ENCODE results near the gene HCK.

HCK gene

DNA sequence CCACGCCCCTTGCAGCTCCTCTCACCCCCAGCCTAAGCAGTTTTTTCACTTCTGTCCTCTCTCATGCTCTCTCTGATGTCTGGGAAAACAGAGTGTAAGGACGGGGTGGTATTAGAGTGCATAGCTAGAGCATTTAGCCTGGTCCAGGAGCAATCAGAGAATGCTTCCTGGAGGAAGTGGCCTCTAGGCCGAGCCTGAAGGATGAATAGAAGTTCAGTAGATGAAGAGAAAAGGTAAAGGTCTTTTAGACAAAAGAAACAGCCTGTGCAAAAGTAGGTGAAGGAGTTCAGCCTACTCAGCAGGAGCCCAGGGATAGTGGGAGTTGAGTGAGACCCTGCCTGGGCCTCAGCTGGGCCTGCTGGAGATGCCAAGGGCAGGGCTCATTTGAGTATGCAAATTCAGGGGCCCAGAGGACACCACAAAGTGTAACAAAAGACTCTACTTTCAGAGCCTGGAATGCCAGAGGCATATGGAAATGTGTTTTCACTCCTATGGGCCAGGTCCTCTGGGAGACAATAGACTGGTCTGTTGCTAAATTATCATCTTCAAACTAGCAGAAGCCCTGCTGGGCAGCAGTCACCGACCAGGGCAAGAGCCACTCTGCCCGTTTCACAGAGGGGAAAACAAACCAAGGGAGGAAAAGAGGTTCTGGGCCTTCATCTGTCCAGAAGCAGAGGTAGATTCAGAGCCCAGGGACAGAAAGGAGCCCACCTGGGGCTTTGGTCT is 37.8 kb downstream of the HCK start:
- Histone ChIP-seq H3K36me3 (ENCODE audit: insufficient read depth, low read length) (no peaks in the 10 kb centered on the region), H3K27ac (ENCODE audit: low read length) (no peak overlapping the region), H3K4me2 (ENCODE audit: insufficient read depth, low read length) (no peak overlapping the region), H3K9ac (ENCODE audit: low read depth, low read length) (no peak overlapping the region), H2AFZ (ENCODE audit: low read depth, low read length) (no peak overlapping the region), H3K4me1 (ENCODE audit: insufficient read depth, low read length) (no peaks in the 10 kb centered on the region), H3K9me3 (ENCODE audit: insufficient read depth, low read length, severe bottlenecking) (no peaks in the 10 kb centered on the region), H4K20me1 (ENCODE audit: insufficient read depth, low read length) (no peaks in the 10 kb centered on the region; the same call in 1 of the 2 replicates), H3K79me2 (ENCODE audit: insufficient read depth, low read length) (no peaks in the 10 kb centered on the region), H3K4me3 (ENCODE audit: low read depth in 1 of 2, low read length in 2 of 2) (no peak overlapping the region), H3K27me3 (ENCODE audit: insufficient read depth, low read length, poor library complexity) (peaks cover 23% of the 10 kb centered on the region)
- no peak for TF ChIP-seq EZH2 (IDR thresholded peaks at IDR 0.05; ENCODE audit: borderline replicate concordance, low read depth, low read length, severe bottlenecking)
- TF ChIP-seq, protein P1, sequence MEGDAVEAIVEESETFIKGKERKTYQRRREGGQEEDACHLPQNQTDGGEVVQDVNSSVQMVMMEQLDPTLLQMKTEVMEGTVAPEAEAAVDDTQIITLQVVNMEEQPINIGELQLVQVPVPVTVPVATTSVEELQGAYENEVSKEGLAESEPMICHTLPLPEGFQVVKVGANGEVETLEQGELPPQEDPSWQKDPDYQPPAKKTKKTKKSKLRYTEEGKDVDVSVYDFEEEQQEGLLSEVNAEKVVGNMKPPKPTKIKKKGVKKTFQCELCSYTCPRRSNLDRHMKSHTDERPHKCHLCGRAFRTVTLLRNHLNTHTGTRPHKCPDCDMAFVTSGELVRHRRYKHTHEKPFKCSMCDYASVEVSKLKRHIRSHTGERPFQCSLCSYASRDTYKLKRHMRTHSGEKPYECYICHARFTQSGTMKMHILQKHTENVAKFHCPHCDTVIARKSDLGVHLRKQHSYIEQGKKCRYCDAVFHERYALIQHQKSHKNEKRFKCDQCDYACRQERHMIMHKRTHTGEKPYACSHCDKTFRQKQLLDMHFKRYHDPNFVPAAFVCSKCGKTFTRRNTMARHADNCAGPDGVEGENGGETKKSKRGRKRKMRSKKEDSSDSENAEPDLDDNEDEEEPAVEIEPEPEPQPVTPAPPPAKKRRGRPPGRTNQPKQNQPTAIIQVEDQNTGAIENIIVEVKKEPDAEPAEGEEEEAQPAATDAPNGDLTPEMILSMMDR (IDR thresholded peaks at IDR 0.05; ENCODE audit: borderline replicate concordance, extremely low read depth, low read length, poor library complexity, severe bottlenecking): no peak
- DNase-seq (no peak), ATAC-seq (ENCODE audit: insufficient read depth, low read depth) (no peak)

DNA sequence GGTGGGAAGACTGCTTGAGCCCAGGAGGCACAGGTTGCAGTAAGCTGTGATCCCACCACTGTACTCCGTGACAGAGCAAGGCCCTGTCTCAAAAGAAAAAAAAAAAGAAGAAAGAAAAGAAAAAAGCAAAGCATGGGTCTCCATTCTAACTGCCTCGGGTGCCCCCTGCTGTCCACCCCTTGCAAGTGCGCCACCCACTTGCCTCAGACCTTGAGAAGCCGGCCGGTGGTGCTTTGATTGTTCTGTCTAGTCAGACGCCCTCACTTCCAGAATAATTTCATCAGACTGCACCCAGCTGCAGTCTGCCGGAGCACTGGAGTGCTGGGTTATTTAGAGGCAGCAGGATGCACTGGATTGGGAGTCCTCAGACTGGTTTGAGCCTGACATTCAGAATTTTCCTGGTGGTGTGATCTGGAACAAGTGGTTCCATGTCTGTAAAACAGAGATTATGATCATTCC is 39.9 kb downstream of the HCK start:
- H3K4me1 ChIP-seq (ENCODE audit: insufficient read depth, low read length): no peaks in the 10 kb centered on the region
- H3K4me3 ChIP-seq (ENCODE audit: low read depth in 1 of 2, low read length in 2 of 2): no peak overlapping the region
- H3K36me3 ChIP-seq (ENCODE audit: insufficient read depth, low read length): no peaks in the 10 kb centered on the region
- no peaks in the 10 kb centered on the region; the same call in 1 of the 2 replicates for H4K20me1 ChIP-seq (ENCODE audit: insufficient read depth, low read length)
- no peak overlapping the region for H2AFZ ChIP-seq (ENCODE audit: low read depth, low read length)
- no peaks in the 10 kb centered on the region for H3K79me2 ChIP-seq (ENCODE audit: insufficient read depth, low read length)
- no peak for TF ChIP-seq EZH2 (IDR thresholded peaks at IDR 0.05; ENCODE audit: borderline replicate concordance, low read depth, low read length, severe bottlenecking)
- TF ChIP-seq, protein P1 (IDR thresholded peaks at IDR 0.05; ENCODE audit: borderline replicate concordance, extremely low read depth, low read length, poor library complexity, severe bottlenecking): peak; percentile 96
- no peak overlapping the region for H3K9ac ChIP-seq (ENCODE audit: low read depth, low read length)
- H3K27me3 ChIP-seq (ENCODE audit: insufficient read depth, low read length, poor library complexity): peaks cover 20% of the 10 kb centered on the region
- H3K9me3 ChIP-seq (ENCODE audit: insufficient read depth, low read length, severe bottlenecking): no peaks in the 10 kb centered on the region
- H3K4me2 ChIP-seq (ENCODE audit: insufficient read depth, low read length): no peak overlapping the region
- ATAC-seq (ENCODE audit: insufficient read depth, low read depth): peak; percentile 94
- peak; percentile 88 for DNase-seq
- H3K27ac ChIP-seq (ENCODE audit: low read length): no peak overlapping the region

DNA sequence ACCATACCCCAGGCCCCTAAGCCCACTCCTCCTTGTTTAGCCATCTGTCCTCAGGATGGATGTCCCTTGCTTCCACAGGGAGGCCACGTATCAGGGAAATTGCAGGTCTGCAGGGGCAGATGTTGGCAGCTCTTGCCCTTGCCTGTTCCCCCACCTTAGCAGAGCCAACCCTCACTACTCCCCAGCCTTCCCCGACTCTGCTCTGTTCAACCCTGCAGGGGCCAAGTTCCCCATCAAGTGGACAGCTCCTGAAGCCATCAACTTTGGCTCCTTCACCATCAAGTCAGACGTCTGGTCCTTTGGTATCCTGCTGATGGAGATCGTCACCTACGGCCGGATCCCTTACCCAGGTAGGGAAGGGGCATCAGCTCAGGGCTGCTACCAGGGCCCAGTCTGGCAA is 46.7 kb downstream of the HCK start:
- no peak for ATAC-seq (ENCODE audit: insufficient read depth, low read depth)
- no peak for TF ChIP-seq EZH2 (IDR thresholded peaks at IDR 0.05; ENCODE audit: borderline replicate concordance, low read depth, low read length, severe bottlenecking)
- TF ChIP-seq, protein P1 (IDR thresholded peaks at IDR 0.05; ENCODE audit: borderline replicate concordance, extremely low read depth, low read length, poor library complexity, severe bottlenecking): no peak
- Histone ChIP-seq H4K20me1 (ENCODE audit: insufficient read depth, low read length) (no peaks in the 10 kb centered on the region), H3K79me2 (ENCODE audit: insufficient read depth, low read length) (no peaks in the 10 kb centered on the region), H3K4me1 (ENCODE audit: insufficient read depth, low read length) (no peaks in the 10 kb centered on the region), H2AFZ (ENCODE audit: low read depth, low read length) (no peak overlapping the region), H3K27me3 (ENCODE audit: insufficient read depth, low read length, poor library complexity) (peaks cover 22% of the 10 kb centered on the region), H3K4me2 (ENCODE audit: insufficient read depth, low read length) (no peak overlapping the region), H3K36me3 (ENCODE audit: insufficient read depth, low read length) (no peaks in the 10 kb centered on the region), H3K4me3 (ENCODE audit: low read depth in 1 of 2, low read length in 2 of 2) (no peak overlapping the region), H3K9me3 (ENCODE audit: insufficient read depth, low read length, severe bottlenecking) (no peaks in the 10 kb centered on the region), H3K9ac (ENCODE audit: low read depth, low read length) (no peak overlapping the region), H3K27ac (ENCODE audit: low read length) (no peak overlapping the region)
- no peak for DNase-seq
